GM18507 (cell line): ENCODE measurements around the gene ARMC7.
"Not testable (repeated sequence)": the region's sequence is repeated elsewhere in the genome, so short reads cannot be mapped to it uniquely, and the experiment has no call there.

Experiments used
- DNase-seq: peaks from one replicate; pipeline ENCODE4 v3.0.0; 2011; ENCODE audit warnings: low read depth; ENCODE audit not compliant: insufficient read length; ENCODE audit errors: extremely low spot score
- FAIRE-seq: peaks from 2 replicates; lab custom pipeline; 2011; peaks lifted over from hg19 to GRCh38; lab: Jason Lieb, UNC

Gene ARMC7

DNA sequence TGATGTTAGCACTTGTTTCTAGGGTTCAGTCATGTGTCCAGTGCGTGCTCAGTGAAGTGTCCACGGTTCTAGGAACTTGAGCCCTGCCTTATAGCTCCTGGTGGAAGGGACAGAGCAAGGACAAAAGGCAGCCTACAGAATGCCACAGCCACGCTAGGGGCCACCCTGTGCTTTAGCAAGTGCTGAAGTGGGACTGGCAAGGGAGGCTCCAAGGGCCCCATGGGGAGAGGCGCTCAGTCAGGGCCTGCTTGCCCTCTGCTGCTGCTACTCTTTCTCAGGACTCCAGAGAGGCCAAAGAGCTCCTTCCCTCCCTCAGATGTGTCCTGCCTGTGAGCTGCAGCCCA lies 15.0 kb downstream of the ARMC7 start:
- DNase-seq (no peak), FAIRE-seq (no peak)

DNA sequence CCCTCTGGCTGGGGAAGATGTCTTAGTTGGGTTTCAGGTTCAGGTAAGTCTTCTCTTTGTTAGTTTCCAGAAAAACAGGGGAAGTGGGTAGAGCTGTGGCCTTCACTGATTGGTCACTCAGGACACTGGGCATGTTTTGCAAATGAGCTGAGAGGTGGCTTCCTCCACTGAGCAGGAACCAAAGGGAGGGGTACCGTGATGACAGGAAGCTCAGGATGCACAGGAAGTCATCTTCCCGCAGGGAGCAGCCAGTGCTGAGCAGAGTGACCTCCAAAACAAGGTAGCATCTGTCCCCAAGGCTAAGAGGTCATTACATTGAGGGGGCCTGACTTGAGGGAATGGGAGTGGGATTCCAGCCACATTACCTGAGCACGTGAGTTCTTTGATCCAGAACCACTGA lies 16.2 kb downstream of the ARMC7 start:
- DNase-seq (no peak), FAIRE-seq (peak; percentile 36)

DNA sequence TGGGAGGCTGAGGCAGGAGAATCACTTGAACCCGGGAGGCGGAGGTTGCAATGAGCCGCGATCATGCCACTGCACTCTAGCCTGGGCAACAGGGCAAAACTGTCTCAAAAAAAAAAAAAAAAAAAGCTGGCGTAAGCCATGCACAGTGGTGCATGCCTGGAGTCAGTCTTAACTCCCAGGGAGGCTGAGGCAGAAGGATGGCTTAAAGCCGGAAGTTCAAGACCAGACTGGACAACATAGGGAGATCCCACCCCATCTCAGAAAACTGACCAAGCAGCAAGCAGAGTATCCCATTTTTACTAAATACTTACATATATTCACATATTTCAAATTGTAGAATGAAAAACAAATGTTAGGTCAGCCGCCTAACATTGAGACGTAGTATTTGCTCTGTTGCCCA lies 17.2 kb downstream of the ARMC7 start:
- FAIRE-seq (no peak), DNase-seq (no peak)

DNA sequence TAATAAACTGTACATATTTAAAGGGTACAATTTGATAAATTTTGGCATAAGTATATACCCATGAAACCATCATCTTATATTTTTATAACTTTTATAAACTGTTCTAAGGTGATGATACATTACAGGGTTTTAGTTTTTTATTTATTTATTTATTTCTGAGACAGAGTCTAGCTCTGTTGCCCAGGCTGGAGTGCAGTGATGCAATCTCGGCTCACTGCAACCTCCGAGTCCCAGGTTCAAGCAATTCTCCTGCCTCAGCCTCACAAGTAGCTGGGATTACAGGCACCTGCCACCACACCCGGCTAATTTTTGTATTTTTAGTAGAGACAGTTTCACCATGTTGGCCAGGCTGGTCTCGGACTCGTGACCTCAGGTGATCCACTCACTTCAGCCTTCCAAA lies 18.2 kb downstream of the ARMC7 start:
- not testable (repeated sequence) for DNase-seq, FAIRE-seq

DNA sequence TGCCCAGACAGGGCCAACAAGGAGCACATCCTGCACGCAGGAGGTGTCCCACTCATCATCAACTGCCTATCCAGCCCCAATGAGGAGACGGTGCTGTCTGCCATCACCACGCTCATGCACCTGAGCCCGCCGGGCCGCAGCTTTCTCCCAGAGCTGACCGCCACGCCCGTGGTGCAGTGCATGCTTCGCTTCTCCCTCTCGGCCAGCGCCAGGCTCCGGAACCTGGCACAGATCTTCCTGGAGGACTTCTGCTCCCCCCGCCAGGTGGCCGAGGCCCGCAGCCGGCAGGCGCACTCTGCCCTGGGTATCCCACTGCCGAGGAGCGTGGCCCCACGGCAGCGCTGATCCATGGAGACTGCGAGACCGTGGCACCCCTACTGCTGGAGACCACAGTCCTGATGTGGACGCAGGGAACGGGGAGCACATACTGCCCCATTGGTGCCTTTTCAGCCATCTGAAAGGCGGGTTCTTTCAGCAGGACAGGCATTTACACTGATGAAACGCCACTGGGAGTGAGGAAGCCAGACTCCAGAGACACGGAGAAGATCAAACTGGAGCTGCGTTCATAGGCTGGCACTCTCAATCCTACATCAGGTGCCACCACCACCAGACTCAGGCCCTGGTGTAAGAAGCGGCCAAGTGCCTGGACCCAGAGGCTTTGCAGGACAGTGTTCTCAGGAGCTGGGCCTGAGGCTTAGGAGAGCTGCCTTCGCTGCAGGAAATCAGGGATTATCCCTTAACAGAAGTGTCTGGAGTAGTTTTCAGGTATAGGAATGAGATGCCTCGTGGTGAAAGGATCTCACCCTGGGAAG lies 19.1 kb downstream of the ARMC7 start:
- DNase-seq (no peak), FAIRE-seq (no peak)

DNA sequence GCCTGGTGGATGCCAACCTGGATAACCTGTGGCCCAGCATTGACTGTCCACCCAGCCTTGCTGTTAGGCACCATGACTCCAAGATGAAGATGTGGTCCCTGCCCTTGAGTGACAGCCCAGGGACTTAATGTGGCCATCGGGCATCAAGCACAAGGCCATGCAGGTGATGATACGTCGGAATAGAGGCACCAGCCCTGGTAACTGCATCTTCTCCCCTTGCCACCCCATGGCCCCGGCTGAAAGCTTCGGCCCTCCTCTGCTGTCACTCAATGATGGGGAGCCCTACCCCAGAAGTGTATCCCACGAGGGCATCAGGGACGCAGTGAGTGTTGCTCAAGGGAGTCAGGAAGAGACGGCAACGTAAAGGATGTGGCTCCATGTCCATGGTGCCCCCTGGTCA lies 19.8 kb downstream of the ARMC7 start:
- FAIRE-seq = no peak
- DNase-seq = no peak

DNA sequence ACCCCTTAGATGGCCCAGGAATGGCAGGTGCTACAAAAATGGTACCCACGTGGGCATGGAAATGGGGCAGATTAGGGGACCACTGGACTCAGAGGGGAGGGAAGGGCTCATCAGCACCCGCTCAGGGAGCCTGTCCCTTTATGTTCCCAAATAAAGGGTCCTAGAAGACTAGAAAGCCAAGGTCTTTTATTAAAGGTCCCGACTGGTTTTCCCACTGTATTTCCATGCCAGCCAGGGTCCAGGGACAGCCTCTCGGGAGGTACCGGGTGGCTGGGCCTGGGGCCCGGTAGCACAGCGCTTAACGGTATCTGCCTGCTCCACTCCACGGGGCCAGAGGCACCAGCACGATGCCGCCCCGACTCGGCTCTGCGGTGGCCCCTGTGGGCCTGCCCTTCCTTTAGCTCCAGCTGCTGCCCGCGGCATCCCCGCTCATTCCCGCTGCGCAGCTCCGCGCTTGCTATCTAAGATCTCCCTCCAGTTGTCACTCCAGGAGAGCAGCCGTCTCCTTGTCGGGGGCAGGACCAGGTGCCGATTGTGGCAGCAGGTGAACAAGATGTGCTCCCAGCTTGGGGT lies 20.4 kb downstream of the ARMC7 start:
- DNase-seq (no peak), FAIRE-seq (no peak)

DNA sequence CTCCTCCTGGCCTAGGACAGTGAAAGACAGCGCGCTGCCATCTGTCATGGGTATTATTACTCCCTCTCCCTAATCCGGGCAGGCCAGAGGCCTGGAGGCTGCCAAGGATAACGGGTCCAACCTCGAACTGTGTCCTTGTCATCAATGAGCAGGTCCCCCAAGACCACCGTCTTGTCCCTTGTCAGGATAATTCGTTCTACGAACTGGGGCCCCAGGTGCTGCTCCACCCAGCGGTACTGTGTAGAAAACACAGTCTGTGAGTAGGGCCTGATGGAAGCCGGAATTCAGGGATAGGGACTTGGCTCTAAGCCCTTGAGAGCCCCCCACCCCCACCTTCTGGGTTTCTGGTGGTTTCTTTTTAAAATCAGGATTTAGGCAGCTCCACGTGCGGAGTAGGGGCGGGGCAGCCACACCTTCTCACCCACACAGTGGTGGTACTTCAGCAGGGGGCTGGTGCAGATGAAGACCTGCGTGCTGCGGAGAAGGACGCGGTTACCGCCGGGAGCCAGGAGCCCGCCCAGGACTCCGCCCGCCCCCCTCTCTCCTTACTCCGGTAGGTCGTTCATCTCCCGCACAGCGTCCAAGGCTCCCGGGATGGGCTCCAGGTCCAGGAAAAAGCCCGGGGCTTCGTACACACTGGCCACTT lies 21.0 kb downstream of the ARMC7 start:
- no peak for DNase-seq
- FAIRE-seq = no peak

DNA sequence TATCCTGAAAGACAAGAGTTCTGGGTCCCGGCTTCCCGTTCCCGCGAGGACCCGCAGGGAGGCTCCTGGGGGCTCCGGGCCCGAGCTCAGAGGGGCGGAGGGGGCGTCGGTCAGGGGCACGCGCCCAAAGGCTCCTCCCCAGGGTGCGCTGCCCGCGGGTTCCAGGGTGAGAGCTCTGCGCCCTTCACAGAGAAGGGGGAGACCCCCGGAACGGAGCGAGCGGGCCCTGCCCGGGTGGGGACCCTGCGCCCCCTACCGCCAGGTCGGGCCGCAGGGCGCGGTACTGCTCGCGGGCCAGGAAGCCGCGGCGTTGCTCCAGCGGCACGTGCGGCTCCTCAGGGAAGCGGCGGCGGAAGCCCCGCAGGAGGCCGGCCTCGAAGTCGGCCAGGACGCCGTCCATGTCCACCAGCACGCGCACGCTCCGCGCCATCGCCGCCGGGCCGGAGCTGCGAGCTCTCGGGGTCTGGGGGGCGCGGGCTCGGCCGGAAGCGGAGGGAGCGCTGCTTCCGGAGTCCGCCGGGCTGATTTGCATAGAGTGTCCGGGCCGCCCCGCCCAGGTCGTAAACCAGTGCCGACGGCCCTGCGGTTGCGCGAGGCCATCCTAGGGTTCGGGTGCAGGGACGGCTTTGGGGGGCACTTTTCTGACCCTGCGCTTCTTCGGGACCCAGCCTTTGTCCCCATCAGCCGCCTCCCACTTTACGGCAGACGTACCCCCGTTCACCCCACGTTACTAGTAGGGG lies 21.7 kb downstream of the ARMC7 start, which contains the start of gene NT5C:
Gene NT5C (minus strand): TSS at position 465 of the 740 bp plus-strand sequence. CDS start 35 bp downstream, at position 430.
- FAIRE-seq (peak; percentile 79), DNase-seq (peak; percentile 86)

DNA sequence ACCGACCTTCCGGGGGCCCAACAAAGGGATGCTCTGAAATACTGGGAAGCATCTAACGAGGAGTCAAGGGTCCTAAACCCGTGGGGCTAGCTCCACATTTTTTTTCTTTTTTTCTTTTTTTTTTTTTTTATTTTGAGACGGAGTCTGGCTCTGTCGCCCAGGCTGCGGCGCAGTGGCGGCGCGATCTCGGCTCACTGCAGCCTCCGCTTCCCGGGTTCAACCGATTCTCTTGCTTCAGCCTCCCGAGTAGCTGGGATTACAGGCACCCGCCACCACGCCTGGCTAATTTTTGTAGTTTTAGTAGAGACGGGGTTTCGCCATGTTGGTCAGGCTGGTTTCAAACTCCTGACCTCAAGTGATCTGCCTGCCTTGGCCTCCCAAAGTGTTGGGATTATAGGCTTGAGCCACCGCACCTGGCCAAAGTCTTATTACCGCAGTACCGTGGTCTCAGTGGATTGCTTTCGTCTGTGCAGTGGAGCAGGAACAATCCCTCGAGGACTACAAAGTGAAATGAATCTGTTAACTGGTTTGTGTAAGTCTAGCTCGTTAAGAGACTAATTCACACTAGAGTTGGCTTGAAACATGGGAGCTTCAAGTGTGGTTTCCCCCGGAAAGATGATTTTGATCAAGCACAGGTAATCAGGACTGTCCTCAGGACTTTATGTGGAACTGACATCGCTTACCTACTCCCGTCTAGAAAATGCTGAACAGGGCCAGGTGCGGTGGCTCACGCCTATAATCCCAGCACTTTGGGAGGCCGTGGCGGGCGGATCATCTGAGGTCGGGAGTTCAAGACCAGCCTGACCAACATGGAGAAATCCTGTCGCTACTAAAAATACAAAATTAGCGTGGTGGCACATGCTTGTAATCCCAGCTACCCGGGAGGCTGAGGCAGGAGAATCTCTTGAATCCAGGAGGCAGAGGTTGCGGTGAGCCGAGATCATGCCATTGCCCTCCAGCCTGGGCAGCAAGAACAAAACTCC lies 22.5 kb downstream of the ARMC7 start:
- DNase-seq, FAIRE-seq: not testable (repeated sequence)

DNA sequence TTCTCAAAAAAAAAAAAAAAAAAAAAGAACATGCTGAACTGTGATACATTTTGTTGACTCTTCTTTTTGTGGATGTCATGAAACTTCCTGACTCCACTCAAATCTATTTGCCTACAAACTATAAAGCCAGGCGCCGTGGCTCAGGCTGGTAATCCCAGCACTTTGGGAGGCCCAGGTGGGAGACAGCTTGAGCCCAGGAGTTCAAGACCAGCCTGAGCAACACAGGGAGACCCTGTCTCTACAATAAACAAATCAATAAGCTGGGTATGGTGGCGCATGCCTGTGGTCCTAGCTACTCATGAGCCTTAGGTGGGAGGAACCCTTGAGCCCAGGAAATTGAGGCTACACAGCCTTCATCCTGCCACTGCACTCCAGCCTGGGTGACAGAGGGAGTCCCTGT lies 23.2 kb downstream of the ARMC7 start:
- DNase-seq = no peak
- FAIRE-seq = no peak

DNA sequence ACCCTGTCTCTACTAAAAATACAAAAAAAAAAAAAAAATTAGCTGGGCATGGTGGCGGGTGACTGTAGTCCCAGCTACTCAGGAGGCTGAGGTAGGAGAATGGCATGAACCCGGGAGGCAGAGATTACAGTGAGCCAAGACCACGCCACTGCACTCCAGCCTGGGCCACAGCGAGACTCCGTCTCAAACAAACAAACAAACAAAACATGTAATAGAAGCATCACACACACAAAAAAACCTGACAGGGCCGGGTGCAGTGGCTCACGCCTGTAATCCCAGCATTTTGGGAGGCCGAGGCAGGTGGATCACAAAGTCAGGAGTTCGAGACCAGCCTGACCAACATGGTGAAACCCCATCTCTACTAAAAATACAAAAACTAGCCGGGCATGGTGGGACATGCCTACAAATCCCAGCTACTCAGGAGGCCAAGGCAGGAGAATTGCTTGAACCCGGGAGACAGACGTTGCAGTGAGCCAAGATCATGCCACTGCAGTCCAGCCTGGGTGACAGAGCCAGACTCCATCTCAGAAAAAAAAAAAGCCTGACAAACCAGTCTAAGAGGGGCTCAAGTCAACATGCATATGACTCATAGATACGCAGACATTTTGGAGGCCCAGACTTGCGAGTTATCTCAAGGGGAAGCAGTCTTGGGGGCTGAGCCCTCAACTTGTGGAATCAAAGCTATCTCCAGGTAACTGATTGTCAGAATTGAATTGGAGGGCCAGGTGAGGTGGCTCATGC lies 24.0 kb downstream of the ARMC7 start:
- DNase-seq, FAIRE-seq: not testable (repeated sequence)

DNA sequence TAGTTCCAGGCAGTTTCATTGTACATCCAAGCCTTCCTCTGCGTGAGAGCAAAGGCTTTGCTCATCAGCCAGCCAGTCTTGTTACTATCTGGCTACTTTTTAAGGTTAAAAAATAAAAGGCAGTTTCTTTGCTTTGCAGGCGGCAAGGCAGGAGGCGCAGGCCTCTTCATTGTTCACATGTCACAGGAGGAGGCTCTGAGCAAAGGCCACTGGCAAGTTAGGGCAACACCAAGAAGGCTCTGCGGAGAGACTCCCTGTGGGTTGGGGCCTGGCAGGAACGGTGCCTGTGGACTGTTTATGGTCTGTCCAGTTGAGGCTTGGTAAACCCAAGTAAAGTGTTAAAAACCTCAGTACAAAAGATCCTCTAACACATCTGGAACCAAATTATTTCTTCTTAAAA lies 25.7 kb downstream of the ARMC7 start:
- DNase-seq = no peak
- FAIRE-seq = no peak

DNA sequence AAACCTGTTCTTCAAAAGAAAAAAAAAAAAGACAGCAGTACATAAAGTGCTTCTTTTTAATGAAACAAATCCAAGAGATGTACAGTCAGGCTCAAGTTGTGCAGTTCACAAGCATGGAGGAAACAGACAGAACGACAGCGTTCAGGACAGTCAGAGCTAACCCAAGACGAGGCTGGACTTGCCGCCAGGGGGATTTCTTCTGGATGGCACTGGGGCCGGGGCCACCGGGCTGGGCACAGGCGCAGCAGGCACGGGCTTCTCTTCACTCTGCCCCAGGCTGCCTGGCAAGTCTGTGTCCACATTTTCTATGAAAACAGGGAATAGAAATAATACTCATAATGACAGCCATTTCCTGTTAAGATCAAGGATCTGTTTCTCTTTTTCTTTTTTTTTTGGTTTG lies 26.2 kb downstream of the ARMC7 start:
- no peak for DNase-seq

DNA sequence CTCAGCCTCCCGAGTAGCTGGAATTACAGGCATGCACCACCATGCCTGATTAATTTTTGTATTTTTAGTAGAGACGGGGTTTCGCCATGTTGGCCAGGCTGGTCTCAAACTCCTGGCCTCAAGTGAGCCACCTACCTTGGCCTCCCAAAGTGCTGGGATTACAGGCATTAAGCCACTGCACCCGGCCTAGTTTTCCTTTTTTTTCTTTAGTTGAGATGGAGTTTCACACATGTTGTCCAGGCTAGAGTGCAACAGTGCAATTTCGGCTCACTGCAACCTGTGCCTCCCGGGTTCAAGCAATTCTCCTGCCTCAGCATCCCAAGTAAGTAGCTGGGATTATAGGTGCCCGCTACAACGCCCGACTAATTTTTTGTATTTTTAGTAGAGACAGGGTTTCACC lies 28.0 kb downstream of the ARMC7 start:
- not testable (repeated sequence) for FAIRE-seq

More for the DNA sequence above, 26.2 kb downstream of the ARMC7 start:
- no peak for FAIRE-seq

DNA sequence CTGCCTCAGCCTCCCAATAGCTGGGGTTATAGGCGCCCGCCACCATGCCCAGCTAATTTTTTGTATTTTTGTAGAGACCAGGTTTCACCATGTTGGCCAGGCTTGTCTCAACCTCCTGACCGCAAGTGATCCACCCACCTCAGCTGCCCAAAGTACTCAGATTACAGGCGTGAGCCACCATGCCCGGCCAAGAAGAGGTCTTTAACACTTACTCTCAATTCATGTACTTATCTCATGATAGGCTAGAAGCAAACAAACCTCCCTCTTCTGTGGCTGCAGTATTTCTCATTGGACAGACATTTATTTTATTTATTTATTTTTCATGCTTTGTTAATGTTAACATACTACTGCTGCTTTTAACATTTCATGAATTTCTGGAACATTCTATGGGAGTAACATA lies 28.8 kb downstream of the ARMC7 start:
- FAIRE-seq (no peak), DNase-seq (no peak)

More for the DNA sequence above, 28.0 kb downstream of the ARMC7 start:
- not testable (repeated sequence) for DNase-seq

DNA sequence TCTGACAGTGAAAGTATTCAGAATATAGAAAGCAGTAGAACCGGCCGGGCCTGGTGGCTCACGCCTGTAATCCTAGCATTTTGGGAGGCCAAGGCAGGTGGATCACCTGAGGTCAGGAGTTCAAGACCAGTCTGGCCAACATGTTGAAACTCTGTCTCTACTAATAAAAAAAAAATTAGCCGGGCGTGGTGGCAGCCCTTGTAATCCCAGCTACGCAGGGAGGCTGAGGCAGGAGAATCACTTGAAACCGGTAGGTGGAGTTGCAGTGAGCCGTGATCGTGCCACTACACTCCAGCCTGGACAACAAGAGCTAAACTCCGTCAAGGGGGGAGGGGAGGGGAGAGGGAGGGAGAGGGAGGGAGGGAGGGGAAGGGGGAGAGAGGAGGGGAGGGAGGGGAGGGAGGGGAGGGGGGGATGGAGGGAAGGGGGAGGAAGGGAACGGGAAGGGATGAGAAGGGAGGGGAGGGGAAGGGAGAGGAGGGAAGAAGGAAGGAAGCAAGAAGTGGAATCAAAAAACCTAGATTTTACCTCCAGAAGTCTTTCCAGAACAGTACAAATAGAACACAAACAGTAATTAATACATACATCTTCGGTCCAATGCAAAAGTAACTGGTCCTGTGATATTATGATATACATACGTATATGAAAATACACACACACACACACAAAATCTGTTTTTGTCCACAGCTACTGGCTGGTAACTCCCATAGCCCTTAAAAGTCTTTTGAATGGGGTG lies 32.6 kb downstream of the ARMC7 start:
- FAIRE-seq = no peak
- no peak for DNase-seq
